ENCODE data around the gene FAM163B. TPM values are rescaled to one million over a fixed set of nuclear protein-coding genes. Genes with fewer than 3 reads are reported as not detected.
"Not testable (repeated sequence)": the region's sequence is repeated elsewhere in the genome, so short reads cannot be mapped to it uniquely, and the experiment has no call there.

FAM163B gene
- total RNA-seq, 2 experiments from 2014 or later: not detected

DNA sequence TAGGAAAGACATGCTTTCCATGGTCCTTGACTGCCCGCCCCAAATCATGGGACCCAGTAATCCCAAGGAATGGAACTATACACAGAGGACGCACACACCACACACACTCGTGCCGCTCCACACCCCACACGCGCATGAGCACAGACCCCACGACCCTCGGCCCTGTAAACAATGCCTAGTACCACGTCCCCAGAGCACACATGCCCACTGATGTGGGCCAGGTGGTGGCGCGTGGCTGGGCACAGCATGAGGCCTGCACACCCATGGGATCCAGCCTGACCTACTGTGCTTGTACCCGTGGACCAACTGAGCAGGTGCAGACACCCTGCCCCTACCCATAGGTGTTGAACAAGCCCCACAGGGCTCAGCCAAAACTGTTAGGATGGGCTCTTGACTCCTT lies 27.7 kb upstream of the FAM163B start:
- Mint-ChIP-seq H3K9me3 (no peaks in the 10 kb centered on the region), H3K36me3 (no peaks in the 10 kb centered on the region), H3K4me1 (ENCODE audit: low read depth) (no peaks in the 10 kb centered on the region), H3K27ac (no peak overlapping the region), H3K27me3 (peaks cover 1% of the 10 kb centered on the region), H3K4me3 (no peak overlapping the region)
- no peak for DNase-seq
- ChIA-PET POLR2A (no interaction called here), CTCF (no interaction called here)
- intact Hi-C loops (cut with micrococcal nuclease): no loop called here

DNA sequence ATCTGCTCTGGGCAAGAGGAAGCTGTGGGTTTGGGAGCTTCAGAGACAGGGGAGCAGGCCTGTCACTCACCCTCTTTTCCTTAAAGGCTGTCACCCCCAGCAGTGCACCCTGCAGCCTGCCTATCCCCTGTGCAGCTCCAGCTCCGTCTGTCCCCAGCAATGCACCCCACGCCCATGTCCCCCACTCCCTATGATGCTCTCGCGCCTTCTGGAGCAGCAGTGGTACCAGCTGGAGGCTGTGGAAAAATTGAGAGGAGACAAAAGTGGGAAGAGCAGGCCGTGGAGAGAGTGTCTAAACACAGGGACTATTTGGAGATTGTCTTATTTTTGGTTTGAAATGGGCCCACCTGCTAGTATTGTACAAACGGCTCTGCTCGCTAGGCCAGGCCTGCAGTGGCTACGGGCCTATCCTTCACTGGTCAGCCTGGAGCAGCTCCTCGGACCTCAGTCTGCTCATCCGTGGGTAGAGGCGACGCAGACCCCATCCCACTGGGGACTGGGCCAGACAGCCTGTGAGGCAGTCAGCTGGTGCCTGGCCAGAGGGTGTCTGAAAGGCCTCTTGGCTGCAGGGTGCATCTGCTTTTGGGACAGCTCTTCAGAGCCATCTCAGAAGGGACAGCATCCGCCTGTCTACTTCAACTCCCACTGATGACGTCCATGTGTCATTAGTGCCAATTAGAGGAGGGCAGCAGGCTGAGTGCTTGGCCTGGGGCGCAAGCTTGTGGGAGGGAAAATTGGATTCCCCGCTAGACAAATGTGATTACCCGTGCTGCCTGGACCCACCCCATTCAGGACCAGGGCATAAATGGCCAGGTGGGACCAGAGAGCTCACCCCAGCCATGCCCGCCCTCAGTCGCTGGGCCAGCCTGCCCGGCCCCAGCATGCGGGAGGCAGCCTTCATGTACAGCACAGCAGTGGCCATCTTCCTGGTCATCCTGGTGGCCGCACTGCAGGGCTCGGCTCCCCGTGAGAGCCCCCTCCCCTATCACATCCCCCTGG lies 26.6 kb upstream of the FAM163B start, which contains the start of gene DBH:
Gene DBH (plus strand): TSS at position 831 of the 999 bp plus-strand sequence. CDS start 9 bp downstream, at position 840.
- Mint-ChIP-seq H3K4me3 (no peak within 1 kb of the TSS), H3K9me3 (no peaks in the 10 kb centered on the region), H3K36me3 (no peaks in the 10 kb centered on the region), H3K27ac (no peak within 1 kb of the TSS), H3K27me3 (peaks cover 1% of the 10 kb centered on the region), H3K4me1 (ENCODE audit: low read depth) (no peaks in the 10 kb centered on the region)
- intact Hi-C loops (cut with micrococcal nuclease): no loop called here
- ChIA-PET POLR2A (no interaction called here), CTCF (interaction anchor here (1.8 kb wide), 1 partner anchor 46 kb away, joined by 4 read pairs; no protein-coding TSS in a partner anchor)
- DNase-seq: no peak

DNA sequence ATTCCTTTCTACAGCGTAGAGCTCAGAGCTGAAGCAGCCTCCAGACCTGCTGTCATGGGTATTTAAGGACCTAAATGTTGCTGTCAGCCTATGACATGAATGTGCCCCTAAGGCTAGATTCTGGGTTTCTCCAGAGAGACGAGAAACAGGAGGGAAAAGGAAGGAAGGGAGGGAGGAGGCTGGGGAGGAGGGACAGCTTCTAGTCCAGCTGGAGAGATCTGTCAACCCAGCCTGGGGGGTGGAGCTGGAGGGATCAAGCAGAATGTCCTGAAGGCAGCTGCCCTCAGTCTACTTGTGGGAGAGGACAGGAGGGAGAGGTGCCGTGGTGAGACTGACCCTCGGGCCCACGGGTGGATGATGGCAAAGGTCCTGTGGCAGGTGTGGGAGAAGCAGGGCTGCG lies 25.9 kb upstream of the FAM163B start:
- ChIA-PET CTCF (interaction anchor here (1.8 kb wide), 1 partner anchor 45 kb away, joined by 4 read pairs; no protein-coding TSS in a partner anchor), POLR2A (no interaction called here)
- intact Hi-C loops (cut with micrococcal nuclease): no loop called here
- Mint-ChIP-seq H3K27ac (no peak overlapping the region), H3K27me3 (peaks cover 1% of the 10 kb centered on the region), H3K4me1 (ENCODE audit: low read depth) (no peaks in the 10 kb centered on the region), H3K9me3 (no peaks in the 10 kb centered on the region), H3K36me3 (no peaks in the 10 kb centered on the region), H3K4me3 (no peak overlapping the region)
- no peak for DNase-seq

DNA sequence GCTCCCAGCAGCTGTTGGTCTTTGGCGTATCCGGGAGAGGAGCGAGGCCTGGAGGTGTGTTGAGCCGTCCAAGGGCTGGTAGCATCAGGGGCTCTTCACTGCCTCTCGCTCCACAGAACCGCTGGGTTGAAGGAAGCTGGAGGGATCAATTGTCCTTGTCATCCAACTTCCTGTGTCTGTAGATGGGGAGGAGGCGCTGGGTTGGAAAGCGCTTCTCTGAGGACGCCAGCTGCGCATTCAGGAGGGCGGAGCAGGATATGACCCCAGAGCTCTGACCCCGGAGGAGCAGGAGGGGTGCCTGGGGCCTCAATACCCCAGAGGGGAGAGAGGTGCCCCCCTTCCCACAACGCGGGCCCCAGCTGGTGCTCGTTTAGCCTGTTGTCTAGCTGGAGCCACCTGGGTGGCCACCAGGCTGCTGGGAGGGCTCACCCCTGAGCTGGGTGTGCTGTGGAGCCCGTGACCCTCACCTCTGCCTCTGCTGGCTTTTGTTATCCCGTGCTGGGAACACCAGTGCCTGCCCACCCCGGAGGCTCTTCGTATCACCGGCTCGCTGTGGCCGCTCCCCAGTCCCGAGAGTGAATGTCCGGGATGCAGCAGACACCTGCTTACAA lies 25.0 kb upstream of the FAM163B start:
- Mint-ChIP-seq H3K4me1 (ENCODE audit: low read depth) (no peaks in the 10 kb centered on the region), H3K36me3 (no peaks in the 10 kb centered on the region), H3K9me3 (no peaks in the 10 kb centered on the region), H3K4me3 (no peak overlapping the region), H3K27me3 (peaks cover 1% of the 10 kb centered on the region), H3K27ac (no peak overlapping the region)
- intact Hi-C loops (cut with micrococcal nuclease): no loop called here
- DNase-seq: no peak
- ChIA-PET POLR2A (no interaction called here), CTCF (no interaction called here)

DNA sequence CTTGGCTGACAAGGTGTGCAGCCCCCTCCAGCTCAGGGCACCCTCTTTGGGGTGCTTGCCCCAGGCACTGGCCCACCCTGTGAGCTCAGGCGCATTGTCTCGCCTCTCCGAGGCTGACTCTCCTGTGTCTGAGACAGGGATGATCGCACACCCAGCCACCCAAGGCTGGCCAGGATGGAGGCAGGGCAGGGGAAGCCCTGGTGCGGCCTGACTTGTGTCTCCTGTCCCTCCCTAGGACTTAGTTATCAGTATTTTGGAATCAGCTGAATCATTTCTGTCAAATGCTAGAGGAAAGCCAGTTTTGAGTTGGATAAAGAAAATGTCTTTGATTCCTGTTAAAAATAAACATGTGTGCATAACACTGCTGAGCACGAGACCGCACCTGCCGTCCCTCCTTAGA lies 24.5 kb upstream of the FAM163B start:
- H3K27ac Mint-ChIP-seq: no peak overlapping the region
- DNase-seq: no peak
- POLR2A ChIA-PET: no interaction called here
- H3K27me3 Mint-ChIP-seq: peaks cover 1% of the 10 kb centered on the region
- H3K9me3 Mint-ChIP-seq: no peaks in the 10 kb centered on the region
- H3K4me1 Mint-ChIP-seq (ENCODE audit: low read depth): no peaks in the 10 kb centered on the region
- CTCF ChIA-PET: no interaction called here
- H3K36me3 Mint-ChIP-seq: no peaks in the 10 kb centered on the region
- intact Hi-C loops (cut with micrococcal nuclease): no loop called here
- H3K4me3 Mint-ChIP-seq: no peak overlapping the region

DNA sequence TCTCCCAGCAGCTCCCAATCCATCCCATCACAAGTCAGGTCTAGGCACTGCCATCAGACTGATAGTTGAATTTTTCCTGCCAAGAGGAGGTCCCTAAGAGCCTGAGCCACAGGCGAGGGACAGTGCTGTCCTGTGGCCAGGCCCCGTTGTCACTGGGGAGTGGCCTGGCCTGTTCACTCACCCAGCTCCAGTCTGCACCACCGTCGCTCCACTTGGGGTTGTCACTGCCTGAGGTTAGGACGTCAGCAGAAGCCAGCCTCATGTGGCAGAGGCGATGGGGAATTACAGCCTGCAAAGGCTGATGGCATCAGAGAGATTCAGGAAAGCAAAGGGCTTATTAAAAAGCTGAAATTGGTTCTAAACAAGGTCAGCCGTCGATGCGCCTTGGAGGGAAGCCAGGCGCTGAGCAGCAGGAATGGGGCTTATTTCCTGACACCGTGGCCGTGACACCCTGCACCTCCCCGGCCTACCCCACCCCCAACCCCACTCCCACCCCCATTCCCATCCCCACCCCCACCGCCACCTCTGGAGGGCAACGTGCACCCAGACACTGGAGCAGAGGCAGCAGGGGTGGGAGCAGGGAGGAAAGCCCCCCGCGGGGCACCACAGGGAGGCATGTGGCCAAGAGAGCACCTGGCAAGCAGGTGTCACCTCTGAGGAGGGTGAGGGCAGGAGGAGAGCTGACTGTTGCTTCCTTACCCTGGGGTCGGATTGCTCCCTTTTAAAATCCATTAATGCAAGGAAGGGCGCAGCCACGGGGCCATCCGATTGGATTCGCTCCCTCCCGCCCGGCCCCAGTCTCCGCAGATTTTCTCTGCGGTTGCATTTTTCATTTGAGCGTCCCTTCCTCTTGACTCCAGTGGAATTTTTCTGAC lies 23.9 kb upstream of the FAM163B start:
- CTCF ChIA-PET: no interaction called here
- DNase-seq: no peak
- H3K4me3 Mint-ChIP-seq: no peak overlapping the region
- H3K36me3 Mint-ChIP-seq: no peaks in the 10 kb centered on the region
- POLR2A ChIA-PET: no interaction called here
- no peaks in the 10 kb centered on the region for H3K4me1 Mint-ChIP-seq (ENCODE audit: low read depth)
- no peaks in the 10 kb centered on the region for H3K9me3 Mint-ChIP-seq
- peaks cover 1% of the 10 kb centered on the region for H3K27me3 Mint-ChIP-seq
- intact Hi-C loops (cut with micrococcal nuclease): no loop called here
- no peak overlapping the region for H3K27ac Mint-ChIP-seq

DNA sequence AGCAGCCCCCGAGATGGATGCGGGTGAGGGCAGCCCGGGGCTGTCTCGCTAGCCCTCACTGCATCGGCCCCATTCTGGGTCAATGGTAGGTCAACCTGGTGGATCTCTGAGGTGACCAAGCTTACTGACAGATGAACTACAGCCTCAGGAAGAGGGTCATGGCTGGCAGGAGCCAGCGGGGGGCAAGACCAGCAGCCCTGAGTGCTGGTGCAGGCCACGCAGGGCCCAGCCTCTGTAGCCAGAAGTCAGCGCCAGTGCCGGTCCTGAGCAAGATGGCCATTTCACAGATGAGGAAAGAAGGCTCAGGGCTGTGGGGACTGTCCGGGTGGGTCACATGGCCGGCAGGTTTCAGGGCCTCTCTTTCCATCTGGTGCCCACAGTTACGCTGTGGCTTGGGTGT lies 21.9 kb upstream of the FAM163B start:
- no peak for DNase-seq
- Mint-ChIP-seq H3K27me3 (peaks cover 1% of the 10 kb centered on the region), H3K27ac (no peak overlapping the region), H3K4me3 (no peak overlapping the region), H3K4me1 (ENCODE audit: low read depth) (no peaks in the 10 kb centered on the region), H3K36me3 (peaks cover 3% of the 10 kb centered on the region), H3K9me3 (peaks cover 13% of the 10 kb centered on the region)
- POLR2A ChIA-PET: no interaction called here
- intact Hi-C loops (cut with micrococcal nuclease): no loop called here
- CTCF ChIA-PET: no interaction called here

DNA sequence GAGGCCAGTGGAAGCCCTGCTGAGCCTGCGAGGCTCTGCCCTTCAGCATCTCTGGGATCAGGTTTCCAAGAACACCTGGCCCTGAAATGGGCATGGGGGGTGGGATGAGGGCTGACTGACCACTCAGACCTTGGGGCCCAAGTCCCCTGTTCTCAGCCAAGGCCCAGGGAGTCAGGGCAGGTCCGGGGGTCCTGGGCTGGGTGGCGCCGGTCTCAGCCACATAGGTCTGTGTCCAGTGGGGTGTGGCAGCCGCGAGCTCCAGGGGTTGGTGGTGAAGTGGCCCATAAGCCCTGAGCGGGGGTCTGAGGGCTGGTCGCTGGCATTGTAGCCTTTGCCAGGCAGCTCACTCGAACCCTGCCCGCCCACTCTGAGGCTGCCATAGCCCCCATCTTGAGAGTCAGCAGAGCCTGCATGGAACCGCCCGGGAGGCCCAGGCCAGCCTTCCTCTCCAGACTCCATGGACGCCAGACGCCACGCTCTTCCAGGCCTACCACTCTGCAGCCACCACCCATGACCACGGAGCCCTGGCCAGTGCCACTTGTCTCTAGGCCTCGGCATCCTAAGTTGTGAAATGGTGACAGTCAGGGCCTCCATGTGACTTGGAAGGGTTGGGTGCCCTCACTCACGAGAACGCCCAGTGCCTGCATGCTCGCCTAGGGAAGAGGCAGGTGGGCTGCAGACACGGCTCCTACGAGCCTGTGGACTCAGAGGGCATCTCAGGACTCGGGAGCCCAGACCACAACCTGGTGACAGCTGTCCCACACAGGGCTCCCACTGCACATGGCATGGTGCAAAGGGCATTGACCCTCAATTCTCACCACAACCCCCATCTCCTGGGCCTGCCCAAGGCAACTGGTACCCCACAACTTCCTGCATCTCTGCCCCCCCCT lies 20.3 kb upstream of the FAM163B start:
- Mint-ChIP-seq H3K27me3 (peaks cover 1% of the 10 kb centered on the region), H3K9me3 (peaks cover 16% of the 10 kb centered on the region), H3K4me3 (no peak overlapping the region), H3K4me1 (ENCODE audit: low read depth) (no peaks in the 10 kb centered on the region), H3K36me3 (peaks cover 4% of the 10 kb centered on the region), H3K27ac (no peak overlapping the region)
- ChIA-PET POLR2A (no interaction called here), CTCF (interaction anchor here (1.0 kb wide), 1 partner anchor 114 kb away, joined by 3 read pairs; no protein-coding TSS in a partner anchor)
- no peak for DNase-seq
- intact Hi-C loops (cut with micrococcal nuclease): no loop called here

DNA sequence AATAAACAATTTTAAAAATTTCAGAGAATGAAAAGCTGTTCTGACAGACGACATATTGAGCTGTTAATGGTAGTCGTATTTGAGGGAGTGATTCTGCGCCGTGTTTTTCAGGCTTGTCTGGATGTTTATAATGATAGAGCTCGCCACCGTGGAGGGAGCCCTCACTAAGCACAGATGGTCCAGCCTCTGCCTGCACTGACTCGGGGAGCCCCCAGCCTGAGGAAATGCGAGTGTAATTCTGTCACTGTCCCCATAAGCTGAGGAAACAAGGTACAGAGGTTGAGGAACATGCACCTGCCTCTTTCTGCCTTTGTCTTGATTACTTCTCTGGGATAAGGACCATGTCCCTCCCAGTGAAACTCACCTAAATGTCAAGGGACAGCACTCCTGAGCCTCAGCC lies 19.6 kb upstream of the FAM163B start:
- POLR2A ChIA-PET: no interaction called here
- H3K27ac Mint-ChIP-seq: no peak overlapping the region
- H3K9me3 Mint-ChIP-seq: peaks cover 16% of the 10 kb centered on the region
- no peaks in the 10 kb centered on the region for H3K4me1 Mint-ChIP-seq (ENCODE audit: low read depth)
- H3K27me3 Mint-ChIP-seq: peaks cover 1% of the 10 kb centered on the region
- CTCF ChIA-PET: interaction anchor here (1.0 kb wide), 1 partner anchor 114 kb away, joined by 3 read pairs; no protein-coding TSS in a partner anchor
- H3K4me3 Mint-ChIP-seq: no peak overlapping the region
- H3K36me3 Mint-ChIP-seq: peaks cover 4% of the 10 kb centered on the region
- DNase-seq: no peak
- intact Hi-C loops (cut with micrococcal nuclease): no loop called here

DNA sequence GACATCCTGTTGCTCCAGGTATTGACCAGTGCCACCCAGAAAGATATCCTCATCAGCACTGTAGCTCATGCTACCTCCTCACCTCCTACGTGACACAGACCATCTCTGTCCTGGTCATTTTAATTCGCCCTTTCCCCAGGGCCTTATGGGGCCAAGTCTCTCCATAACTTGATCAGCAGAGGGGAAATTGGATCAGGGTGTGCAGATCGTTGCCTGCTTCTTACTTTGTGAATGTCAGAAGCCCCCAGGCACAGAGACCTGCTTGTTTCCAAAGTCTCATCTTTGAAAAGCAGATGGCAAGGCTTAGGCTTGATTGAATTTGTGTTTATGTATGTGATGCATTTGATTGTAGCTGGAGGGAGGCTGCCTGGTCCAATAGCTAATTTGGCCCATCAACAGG lies 18.2 kb upstream of the FAM163B start:
- Mint-ChIP-seq H3K9me3 (peaks cover 16% of the 10 kb centered on the region), H3K4me1 (ENCODE audit: low read depth) (peaks cover 2% of the 10 kb centered on the region), H3K27ac (no peak overlapping the region), H3K36me3 (peaks cover 4% of the 10 kb centered on the region), H3K27me3 (no peaks in the 10 kb centered on the region), H3K4me3 (no peak overlapping the region)
- no peak for DNase-seq
- ChIA-PET CTCF (no interaction called here), POLR2A (no interaction called here)
- intact Hi-C loops (cut with micrococcal nuclease): no loop called here

DNA sequence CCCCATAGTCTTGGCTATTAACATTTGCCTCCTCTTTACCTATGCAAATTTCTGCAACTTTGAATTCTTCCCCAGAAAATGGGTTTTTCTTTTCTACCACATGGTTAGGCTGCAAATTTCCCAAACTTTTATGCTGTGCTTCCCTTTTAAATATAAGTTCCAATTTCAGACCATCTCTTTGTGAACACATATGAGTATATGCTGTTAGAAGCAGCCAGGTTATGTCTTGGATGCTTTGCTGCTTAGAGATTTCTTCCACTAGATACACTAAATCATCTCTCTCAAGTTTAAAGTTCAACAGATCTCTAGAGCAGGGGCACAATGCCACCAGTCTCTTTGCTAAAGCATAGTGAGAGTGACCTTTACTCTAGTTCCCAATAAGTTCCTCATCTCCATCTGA lies 16.8 kb upstream of the FAM163B start:
- H3K27ac Mint-ChIP-seq; H3K36me3 Mint-ChIP-seq; CTCF ChIA-PET; DNase-seq; H3K27me3 Mint-ChIP-seq; POLR2A ChIA-PET; intact Hi-C loops (cut with micrococcal nuclease); H3K4me3 Mint-ChIP-seq: not testable (repeated sequence)
- Mint-ChIP-seq H3K9me3 (peaks cover 16% of the 10 kb centered on the region), H3K4me1 (ENCODE audit: low read depth) (peaks cover 12% of the 10 kb centered on the region)
